GM12873 (cell line): ENCODE measurements around the gene RAD1.

Source experiments
- CTCF ChIP-seq: IDR thresholded peaks from 2 replicates; pipeline ENCODE4 v1.5.1; 2012; ENCODE audit warnings: low read depth, mild to moderate bottlenecking, moderate library complexity, low read length, control low read depth; ENCODE audit not compliant: insufficient read depth; ENCODE audit errors: missing control alignments

Gene RAD1

GRCh38 chr5:34915856-34916192 is 520 bp upstream of the RAD1 start:
- no peak for TF ChIP-seq CTCF

GRCh38 chr5:34914671-34915138 is 599 bp downstream of the RAD1 start:
- TF ChIP-seq CTCF, result no peak

GRCh38 chr5:34913072-34913471 is 2.2 kb downstream of the RAD1 start:
- TF ChIP-seq CTCF, result no peak

- no peak for TF ChIP-seq CTCF
Measured at GRCh38 chr5:34905564-34905963, 9.7 kb downstream of the RAD1 start.

- TF ChIP-seq CTCF, result no peak
Measured at GRCh38 chr5:34903260-34903659, 12.0 kb downstream of the RAD1 start.

- no peak for TF ChIP-seq CTCF
Measured at GRCh38 chr5:34900652-34901051, 14.7 kb downstream of the RAD1 start.

- no peak for TF ChIP-seq CTCF
Measured at GRCh38 chr5:34899066-34899465, 16.2 kb downstream of the RAD1 start.
